Heart left ventricle (tissue), 16 donors: ENCODE data around the gene TEX38. TPM values are rescaled to one million over a fixed set of nuclear protein-coding genes. Genes with fewer than 3 reads are reported as not detected.
"Not testable (repeated sequence)": the region's sequence is repeated elsewhere in the genome, so short reads cannot be mapped to it uniquely, and the experiment has no call there.

ENCODE experiments used
- ATAC-seq, 4 donors: fragments of 200-7000 bp; cut with Tn5 transposase; one replicate each; pipeline ENCODE4 v1.9.1; 2020 to 2022; ENCODE audit warnings: moderate library complexity in 4 of 4, mild to moderate bottlenecking in 3 of 4, moderate number of reproducible peaks in 1 of 4
- DNase-seq, 5 donors: peaks; one replicate each; pipeline ENCODE4 v3.0.0-alpha.2; 2020
- H3K27ac ChIP-seq, 12 donors: fragments of 200-600 bp; sonication (generic) in 4 of 12; one replicate each; pipeline versions ENCODE4 v1.5.0 to v1.8.0; 2016 to 2022; ENCODE audit warnings: mild to moderate bottlenecking in 2 of 12
- H3K27me3 ChIP-seq, 9 donors: fragments of 200-600 bp; sonication (generic) in 2 of 9; one replicate each; pipeline versions ENCODE4 v1.5.1 to v1.8.0; 2016 to 2022; ENCODE audit warnings: mild to moderate bottlenecking in 3 of 9
- H3K36me3 ChIP-seq, 9 donors: fragments of 200-600 bp; sonication (generic) in 2 of 9; one replicate each; pipeline versions ENCODE4 v1.5.0 to v1.8.0; 2018 to 2022; ENCODE audit warnings: mild to moderate bottlenecking in 2 of 9
- H3K4me1 ChIP-seq, 12 donors: fragments of 200-600 bp; sonication (generic) in 4 of 12; one replicate each; pipeline versions ENCODE4 v1.5.0 to v1.8.0; 2016 to 2022; ENCODE audit warnings: mild to moderate bottlenecking in 3 of 12
- H3K4me3 ChIP-seq, 12 donors: fragments of 200-600 bp; sonication (generic) in 4 of 12; one replicate each; pipeline versions ENCODE4 v1.5.0 to v1.8.0; 2017 to 2022; ENCODE audit warnings: mild to moderate bottlenecking in 9 of 12, moderate library complexity in 4 of 12
- H3K9me3 ChIP-seq, 12 donors: fragments of 200-600 bp; sonication (generic) in 4 of 12; one replicate each; pipeline versions ENCODE4 v1.5.0 to v1.8.0; 2016 to 2022; ENCODE audit warnings: mild to moderate bottlenecking in 1 of 12
- POLR2A ChIP-seq, 2 donors: fragments of 450-650 bp; IDR thresholded peaks; one replicate each; pipeline ENCODE4 v1.6.1; 2017; ENCODE audit warnings: antibody characterized with exemption in 2 of 2, mild to moderate bottlenecking in 2 of 2, moderate library complexity in 2 of 2
- WGBS, 4 donors: extraction: QIAGEN DNeasy Blood & Tissue Kit in 2 of 4; methylation state at CpG; one replicate each; pipeline versions ENCODE4 v1.1.5 to v1.1.7; 2013 to 2018; 5-methylcytosine and 5-hydroxymethylcytosine counted together
- intact Hi-C, 10 donors: fragments of 100-400 bp; cut with DNase I; formaldehyde crosslinking; loops; one replicate each; pipeline versions ENCODE4 v1.11.1 to v1.14.2; 2022
- polyA plus RNA-seq, 2 donors: library from polyadenylated mRNA; stranded (reverse); fragments of 200-250 nt; gene quantifications; one replicate each; pipeline ENCODE4 v1.2.3, GENCODE V29; 2013
- total RNA-seq, 9 donors: library from RNA; depleted of rRNA in 2 of 9; stranded (reverse); fragments of >200 nt in 2 of 9; fragmentation: NEBNext Ultra II Directional in 3 of 9; extraction: Animal tissue kit (Norgen Biotek cat#: 25700) in 3 of 9; gene quantifications; one replicate each; pipeline versions ENCODE4 v1.1.0 to v1.2.4, GENCODE V29; 2016 to 2023
- TF ChIP-seq, protein P1 (sequence below), 12 donors: fragments of 200-600 bp; sonication (generic) in 4 of 12; IDR thresholded peaks; one replicate each; pipeline versions ENCODE4 v1.5.0 to v1.8.0; 2018 to 2022; ENCODE audit warnings: antibody characterized with exemption in 12 of 12, mild to moderate bottlenecking in 5 of 12
- donor health status: ischemic (EF 13 %, LVEDD 7.1; RV severe dilation, severe dysfunction).
- donor health status: healthy with polysubstance abuse.
- donor health status: DM: no; HTN: yes; CAD: no.
- donor health status: DM: no; HTN: no; CAD: no.
- donor health status: ischemic (EF 25% LVEDD 6.9; RV normal size, moderate dysfunction).
- donor health status: ischemic (EF 25% LVEDD 5.7; RV mildly dilated, moderate dysfunction).
- donor health status: healthy.
- donor health status: DM: yes; HTN: yes; CAD: no.
- donor health status: ischemic (EF 35%, LVEDD 5.7; RV mildly dilated, moderate dysfunction).
- donor health status: nonischemic (EF 11% LVEDD 7.7; RV severe dilation, severe dysfunction).
- donor health status: DM: yes; HTN: yes; CAD: no.
- donor health status: PGD.
- donor health status: ischemic (EF 29% LVEDD 5.4; RV normal size, mild dysfunction).
- donor health status: nonischemic (EF 23%, LVEDD 6.1; RV moderate dilation, normal function).

TEX38 gene
- total and polyA plus RNA-seq, 11 donors = 0.81 TPM; not detected in 10

DNA sequence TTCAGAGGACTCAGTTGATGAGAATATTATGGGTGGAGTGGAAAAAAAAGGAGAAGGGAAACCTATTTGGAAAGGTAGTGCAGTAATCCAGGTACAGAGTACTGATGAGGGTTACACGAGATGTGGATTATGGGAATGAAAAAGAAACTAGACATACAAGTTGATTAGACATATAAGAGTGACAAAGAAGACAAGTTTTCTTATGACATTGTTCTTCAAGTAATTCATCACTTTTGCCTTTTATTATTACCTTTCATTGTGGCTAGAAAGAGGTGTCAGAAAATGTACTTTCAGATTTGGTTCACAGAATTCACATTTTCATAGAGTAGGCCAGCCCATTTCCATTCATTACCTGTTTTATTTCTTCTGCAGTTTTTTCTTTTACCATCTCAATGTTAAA, 13.9 kb upstream of the TEX38 start:
- Histone ChIP-seq H3K9me3 (peaks cover 0 to 5% (median 0%) of the 10 kb centered on the region in 12 donors), H3K27ac (peak overlapping the region in 2 of 12 donors; percentile 21 to 33), H3K27me3 (no peaks in the 10 kb centered on the region), H3K4me3 (no peak overlapping the region), H3K36me3 (peaks cover 0 to 97% (median 77%) of the 10 kb centered on the region in 9 donors), H3K4me1 (peaks cover 0 to 14% (median 3%) of the 10 kb centered on the region in 12 donors)
- intact Hi-C loops = no loop called here
- DNase-seq (no peak), ATAC-seq (no peak)
- WGBS, 4 donors = 76 to 96% (median 94%) methylated on average over 1 of the region's 1 CpG
- TF ChIP-seq, protein P1, sequence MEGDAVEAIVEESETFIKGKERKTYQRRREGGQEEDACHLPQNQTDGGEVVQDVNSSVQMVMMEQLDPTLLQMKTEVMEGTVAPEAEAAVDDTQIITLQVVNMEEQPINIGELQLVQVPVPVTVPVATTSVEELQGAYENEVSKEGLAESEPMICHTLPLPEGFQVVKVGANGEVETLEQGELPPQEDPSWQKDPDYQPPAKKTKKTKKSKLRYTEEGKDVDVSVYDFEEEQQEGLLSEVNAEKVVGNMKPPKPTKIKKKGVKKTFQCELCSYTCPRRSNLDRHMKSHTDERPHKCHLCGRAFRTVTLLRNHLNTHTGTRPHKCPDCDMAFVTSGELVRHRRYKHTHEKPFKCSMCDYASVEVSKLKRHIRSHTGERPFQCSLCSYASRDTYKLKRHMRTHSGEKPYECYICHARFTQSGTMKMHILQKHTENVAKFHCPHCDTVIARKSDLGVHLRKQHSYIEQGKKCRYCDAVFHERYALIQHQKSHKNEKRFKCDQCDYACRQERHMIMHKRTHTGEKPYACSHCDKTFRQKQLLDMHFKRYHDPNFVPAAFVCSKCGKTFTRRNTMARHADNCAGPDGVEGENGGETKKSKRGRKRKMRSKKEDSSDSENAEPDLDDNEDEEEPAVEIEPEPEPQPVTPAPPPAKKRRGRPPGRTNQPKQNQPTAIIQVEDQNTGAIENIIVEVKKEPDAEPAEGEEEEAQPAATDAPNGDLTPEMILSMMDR (IDR thresholded peaks at IDR 0.05) = no peak
- TF ChIP-seq POLR2A (IDR thresholded peaks at IDR 0.05) = no peak

GRCh38 chr1:46659307-46659870, 12.3 kb upstream of the TEX38 start:
- peaks cover 0 to 97% (median 77%) of the 10 kb centered on the region in 9 donors for H3K36me3 ChIP-seq
- peaks cover 0 to 14% (median 0%) of the 10 kb centered on the region in 12 donors for H3K4me1 ChIP-seq
- no peaks in the 10 kb centered on the region for H3K27me3 ChIP-seq
- intact Hi-C loops = no loop called here
- peaks cover 0 to 5% (median 0%) of the 10 kb centered on the region in 12 donors for H3K9me3 ChIP-seq
- no peak overlapping the region for H3K4me3 ChIP-seq
- 69 to 88% (median 80%) methylated on average over 2 of the region's 2 CpGs for WGBS, 4 donors
- no peak overlapping the region for H3K27ac ChIP-seq
- no peak for TF ChIP-seq POLR2A (IDR thresholded peaks at IDR 0.05)
- TF ChIP-seq, protein P1 (IDR thresholded peaks at IDR 0.05) = no peak
- DNase-seq (no peak), ATAC-seq (no peak)

- Histone ChIP-seq H3K36me3 (peaks cover 0 to 97% (median 78%) of the 10 kb centered on the region in 9 donors), H3K4me1 (peaks cover 0 to 14% (median 0%) of the 10 kb centered on the region in 12 donors)
- not testable (repeated sequence) for DNase-seq, H3K27me3 ChIP-seq, ATAC-seq, H3K9me3 ChIP-seq, H3K4me3 ChIP-seq, H3K27ac ChIP-seq
- WGBS, 4 donors = 95 to 99% (median 96%) methylated on average over 5 of the region's 5 CpGs
- intact Hi-C loops = loop anchor here in 1 of 10 donors (10.0 kb wide), 1 partner anchor 45 kb away; the partner anchor contains the start of gene MOB3C
These were observed 11.5 kb upstream of the TEX38 start for GRCh38 chr1:46660116-46660515.

- ATAC-seq, H3K4me3 ChIP-seq, H3K27ac ChIP-seq, H3K9me3 ChIP-seq, H3K27me3 ChIP-seq, DNase-seq: not testable (repeated sequence)
- peaks cover 4 to 30% (median 21%) of the 10 kb centered on the region in 12 donors for H3K4me1 ChIP-seq
- 92 to 98% (median 95%) methylated on average over 4 to 5 of the region's 5 CpGs for WGBS, 4 donors
- H3K36me3 ChIP-seq = peaks cover 0 to 76% (median 54%) of the 10 kb centered on the region in 9 donors
- intact Hi-C loops = loop anchor here in 1 of 10 donors (10.0 kb wide), 1 partner anchor 48 kb away; the partner anchor contains the start of gene MOB3C
These were observed 8.7 kb upstream of the TEX38 start for GRCh38 chr1:46662919-46663318.

DNA sequence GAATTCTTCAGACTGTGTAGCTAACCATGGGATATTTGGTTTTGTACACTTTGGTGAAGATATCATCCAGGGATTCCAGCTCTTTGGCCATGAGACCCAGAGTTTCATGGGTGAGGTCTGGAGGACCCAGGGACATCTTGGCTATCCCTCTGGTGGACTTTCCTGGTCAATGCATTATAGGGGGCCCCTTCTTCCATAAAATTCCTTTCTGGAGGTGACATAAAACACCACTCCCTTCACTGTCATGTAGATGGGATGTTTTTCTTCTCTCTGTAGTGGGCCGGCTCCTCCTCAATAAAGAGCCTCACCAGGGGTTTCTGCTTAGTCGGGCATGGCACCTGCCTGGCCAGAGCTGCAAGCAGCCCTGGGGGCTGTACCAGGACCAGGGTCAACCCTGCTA, 5.7 kb upstream of the TEX38 start:
- no peak overlapping the region for H3K27ac ChIP-seq
- peaks cover 0 to 46% (median 37%) of the 10 kb centered on the region in 9 donors for H3K36me3 ChIP-seq
- DNase-seq (no peak), ATAC-seq (no peak)
- TF ChIP-seq, protein P1 (IDR thresholded peaks at IDR 0.05) = no peak
- no peak for TF ChIP-seq POLR2A (IDR thresholded peaks at IDR 0.05)
- intact Hi-C loops = loop anchor here in 5 of 10 donors (5.0 to 10.0 kb wide), 4 partner anchors 49 to 56 kb away; partner anchors contain the start of genes MOB3C (in 3 of the 5) and EFCAB14 (in 1 of the 5)
- H3K4me1 ChIP-seq = peaks cover 4 to 31% (median 22%) of the 10 kb centered on the region in 12 donors
- peak overlapping the region in 2 of 12 donors; percentile 90 to 97 for H3K4me3 ChIP-seq
- no peaks in the 10 kb centered on the region for H3K9me3 ChIP-seq
- no peaks in the 10 kb centered on the region for H3K27me3 ChIP-seq
- WGBS, 4 donors = 63 to 88% (median 83%) methylated on average over 2 of the region's 2 CpGs
